ENCODE measurements around the gene NUAK1. TPM values are rescaled to one million over a fixed set of nuclear protein-coding genes. Genes with fewer than 3 reads are reported as not detected.

Gene NUAK1
- total and polyA plus RNA-seq, 7 donors = 7.0 to 102 (median 21.8) TPM

DNA sequence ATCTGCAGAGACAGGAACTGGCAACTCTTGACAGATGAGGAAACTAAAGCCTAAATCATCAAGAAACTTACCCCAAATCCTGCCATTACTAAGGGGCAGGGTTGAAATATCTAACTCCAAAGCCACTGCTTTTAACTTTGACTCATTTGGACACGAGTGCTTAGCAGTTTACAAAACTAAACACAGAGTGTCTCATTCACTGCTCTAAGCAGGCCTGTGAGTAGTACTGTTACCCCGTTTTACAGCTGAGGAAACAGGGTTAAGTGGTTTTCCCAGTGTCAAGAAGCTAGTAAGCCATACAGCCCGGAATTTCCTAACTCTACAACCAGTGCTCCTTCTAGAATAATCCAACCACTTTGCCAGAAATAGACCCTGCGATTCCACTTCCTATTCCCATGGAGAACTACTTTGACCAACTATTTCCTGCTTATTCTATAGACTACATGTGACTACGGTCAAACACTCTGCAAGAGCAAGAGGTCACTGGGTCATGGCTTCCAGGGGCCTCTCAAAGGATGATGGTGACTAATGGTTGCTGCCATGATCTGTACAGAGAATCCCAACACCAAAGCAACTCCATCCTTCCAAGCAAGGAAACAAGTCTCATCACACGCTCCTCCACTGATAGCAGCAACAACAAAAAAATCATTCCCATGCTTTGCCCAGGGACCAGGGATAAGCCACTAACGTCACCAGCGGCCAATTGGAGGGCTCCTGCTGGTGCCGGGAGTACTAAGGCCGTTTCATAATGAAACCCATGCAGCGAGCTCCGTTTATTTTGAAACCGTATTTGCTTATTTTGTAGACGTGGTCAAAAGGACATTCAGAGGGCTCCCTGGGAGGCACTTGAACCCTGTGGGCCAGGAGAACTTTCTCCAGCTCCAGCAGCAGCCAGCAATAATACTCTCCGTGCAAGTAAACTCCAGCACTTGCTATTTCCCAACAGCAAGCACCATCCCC is 56.3 kb downstream of the NUAK1 start:
- ATAC-seq = no peak
- H3K27me3 ChIP-seq (ENCODE audit: insufficient read depth in 3 of 3, low read length in 2 of 3) = no peaks in the 10 kb centered on the region
- 93 to 95% (median 93%) methylated on average over 15 of the region's 15 CpGs for WGBS, 3 donors
- intact Hi-C loops (cut with DNase I) = no loop called here
- TF ChIP-seq, protein P1, sequence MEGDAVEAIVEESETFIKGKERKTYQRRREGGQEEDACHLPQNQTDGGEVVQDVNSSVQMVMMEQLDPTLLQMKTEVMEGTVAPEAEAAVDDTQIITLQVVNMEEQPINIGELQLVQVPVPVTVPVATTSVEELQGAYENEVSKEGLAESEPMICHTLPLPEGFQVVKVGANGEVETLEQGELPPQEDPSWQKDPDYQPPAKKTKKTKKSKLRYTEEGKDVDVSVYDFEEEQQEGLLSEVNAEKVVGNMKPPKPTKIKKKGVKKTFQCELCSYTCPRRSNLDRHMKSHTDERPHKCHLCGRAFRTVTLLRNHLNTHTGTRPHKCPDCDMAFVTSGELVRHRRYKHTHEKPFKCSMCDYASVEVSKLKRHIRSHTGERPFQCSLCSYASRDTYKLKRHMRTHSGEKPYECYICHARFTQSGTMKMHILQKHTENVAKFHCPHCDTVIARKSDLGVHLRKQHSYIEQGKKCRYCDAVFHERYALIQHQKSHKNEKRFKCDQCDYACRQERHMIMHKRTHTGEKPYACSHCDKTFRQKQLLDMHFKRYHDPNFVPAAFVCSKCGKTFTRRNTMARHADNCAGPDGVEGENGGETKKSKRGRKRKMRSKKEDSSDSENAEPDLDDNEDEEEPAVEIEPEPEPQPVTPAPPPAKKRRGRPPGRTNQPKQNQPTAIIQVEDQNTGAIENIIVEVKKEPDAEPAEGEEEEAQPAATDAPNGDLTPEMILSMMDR (IDR thresholded peaks at IDR 0.05) = no peak
- no peak for DNase-seq
- H3K4me3 ChIP-seq = no peak overlapping the region
- H3K4me1 ChIP-seq = peaks cover 16% of the 10 kb centered on the region
- H3K27ac ChIP-seq = no peak overlapping the region
- peaks cover 3 to 48% of the 10 kb centered on the region in 2 donors for H3K36me3 ChIP-seq (ENCODE audit: insufficient read depth in 1 of 2, low read depth in 1 of 2)
- H3K9me3 ChIP-seq = no peaks in the 10 kb centered on the region

DNA sequence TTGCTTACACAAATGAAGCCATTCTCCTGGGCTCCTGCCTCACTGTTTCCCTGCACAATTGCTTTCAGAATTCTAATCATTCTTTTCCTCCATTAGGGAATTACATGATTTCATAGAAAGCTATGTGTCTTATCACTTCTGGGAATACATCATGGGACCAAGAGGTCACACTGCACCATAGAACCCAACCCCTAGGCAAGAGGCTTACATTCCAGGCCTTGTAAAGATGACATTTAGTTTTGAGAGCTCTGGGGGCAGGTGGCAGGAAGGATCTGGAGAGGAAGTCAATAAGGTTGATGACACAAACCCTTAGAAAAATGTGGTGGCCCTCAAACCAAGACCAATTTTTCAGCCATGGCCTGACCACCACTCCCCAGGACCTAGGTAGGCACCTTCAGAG is 57.1 kb downstream of the NUAK1 start:
- Histone ChIP-seq H3K9me3 (no peaks in the 10 kb centered on the region), H3K36me3 (ENCODE audit: insufficient read depth in 1 of 2, low read depth in 1 of 2) (peaks cover 3 to 56% of the 10 kb centered on the region in 2 donors), H3K27ac (no peak overlapping the region), H3K4me3 (no peak overlapping the region), H3K27me3 (ENCODE audit: insufficient read depth in 3 of 3, low read length in 2 of 3) (no peaks in the 10 kb centered on the region), H3K4me1 (peaks cover 16% of the 10 kb centered on the region)
- TF ChIP-seq, protein P1 (IDR thresholded peaks at IDR 0.05) = no peak
- DNase-seq (no peak), ATAC-seq (no peak)
- intact Hi-C loops (cut with DNase I) = no loop called here

DNA sequence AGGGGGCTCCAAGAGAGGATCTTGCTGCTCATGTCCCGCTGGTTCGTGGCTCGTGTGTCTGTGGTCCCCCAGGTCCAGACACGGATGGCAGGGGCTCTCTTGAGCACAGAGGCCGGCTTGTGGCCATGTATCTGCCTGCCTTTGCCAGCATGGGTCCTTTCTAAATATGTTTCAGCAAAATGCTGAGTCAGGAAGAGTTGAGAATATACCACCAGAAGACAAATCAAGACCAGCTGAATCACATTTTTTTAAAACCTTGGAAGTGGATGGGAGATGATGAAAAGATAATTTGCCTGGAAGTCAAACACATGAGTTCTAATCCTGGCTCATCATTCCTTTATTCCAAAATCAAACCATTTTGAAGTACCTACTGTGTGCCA is 58.0 kb downstream of the NUAK1 start:
- intact Hi-C loops (cut with DNase I) = no loop called here
- 69 to 83% (median 78%) methylated on average over 5 of the region's 5 CpGs for WGBS, 3 donors
- H3K4me3 ChIP-seq = no peak overlapping the region
- H3K4me1 ChIP-seq = peaks cover 16% of the 10 kb centered on the region
- DNase-seq (no peak), ATAC-seq (no peak)
- H3K27me3 ChIP-seq (ENCODE audit: insufficient read depth in 3 of 3, low read length in 2 of 3) = no peaks in the 10 kb centered on the region
- peaks cover 3 to 48% of the 10 kb centered on the region in 2 donors for H3K36me3 ChIP-seq (ENCODE audit: insufficient read depth in 1 of 2, low read depth in 1 of 2)
- no peak overlapping the region for H3K27ac ChIP-seq
- H3K9me3 ChIP-seq = no peaks in the 10 kb centered on the region
- TF ChIP-seq, protein P1 (IDR thresholded peaks at IDR 0.05) = no peak

- Histone ChIP-seq H3K36me3 (ENCODE audit: insufficient read depth in 1 of 2, low read depth in 1 of 2) (peaks cover 3 to 46% of the 10 kb centered on the region in 2 donors), H3K27ac (no peak overlapping the region), H3K9me3 (no peaks in the 10 kb centered on the region), H3K27me3 (ENCODE audit: insufficient read depth in 3 of 3, low read length in 2 of 3) (no peaks in the 10 kb centered on the region), H3K4me1 (peaks cover 16% of the 10 kb centered on the region), H3K4me3 (no peak overlapping the region)
- intact Hi-C loops (cut with DNase I) = no loop called here
- no peak for DNase-seq
- 39 to 45% (median 39%) methylated on average over 9 of the region's 9 CpGs for WGBS, 3 donors
- TF ChIP-seq, protein P1 (IDR thresholded peaks at IDR 0.05) = no peak
- peak in 1 of 4 donors; percentile 29 for ATAC-seq
Observed at GRCh38 chr12:106080041-106080790, 58.5 kb downstream of the NUAK1 start.
